GM18870 (cell line): ENCODE data around the gene ACP5.
A peak's percentile ranks its signal among the peaks of the same experiment; 100 is the strongest.

Experiments used
- ATAC-seq: cut with Tn5 transposase; IDR thresholded peaks from one replicate; pipeline ENCODE4 v1.9.1; 2021; ENCODE audit warnings: moderate library complexity; ENCODE audit not compliant: unreplicated experiment

ACP5 gene

DNA sequence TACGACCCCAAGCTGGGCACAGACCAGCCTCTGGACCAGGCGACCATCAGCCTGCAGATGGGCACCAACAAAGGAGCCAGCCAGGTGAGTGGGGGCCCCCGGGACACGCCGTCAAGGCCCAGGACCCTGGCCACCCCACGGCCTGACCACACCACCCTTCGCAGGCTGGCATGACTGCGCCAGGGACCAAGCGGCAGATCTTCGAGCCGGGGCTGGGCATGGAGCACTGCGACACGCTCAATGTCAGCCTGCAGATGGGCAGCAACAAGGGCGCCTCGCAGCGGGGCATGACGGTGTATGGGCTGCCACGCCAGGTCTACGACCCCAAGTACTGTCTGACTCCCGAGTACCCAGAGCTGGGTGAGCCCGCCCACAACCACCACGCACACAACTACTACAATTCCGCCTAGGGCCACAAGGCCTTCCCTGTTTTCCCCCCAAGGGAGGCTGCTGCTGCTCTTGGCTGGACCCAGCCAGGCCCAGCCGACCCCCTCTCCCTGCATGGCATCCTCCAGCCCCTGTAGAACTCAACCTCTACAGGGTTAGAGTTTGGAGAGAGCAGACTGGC lies 28.0 kb downstream of the ACP5 start:
- ATAC-seq: no peak

DNA sequence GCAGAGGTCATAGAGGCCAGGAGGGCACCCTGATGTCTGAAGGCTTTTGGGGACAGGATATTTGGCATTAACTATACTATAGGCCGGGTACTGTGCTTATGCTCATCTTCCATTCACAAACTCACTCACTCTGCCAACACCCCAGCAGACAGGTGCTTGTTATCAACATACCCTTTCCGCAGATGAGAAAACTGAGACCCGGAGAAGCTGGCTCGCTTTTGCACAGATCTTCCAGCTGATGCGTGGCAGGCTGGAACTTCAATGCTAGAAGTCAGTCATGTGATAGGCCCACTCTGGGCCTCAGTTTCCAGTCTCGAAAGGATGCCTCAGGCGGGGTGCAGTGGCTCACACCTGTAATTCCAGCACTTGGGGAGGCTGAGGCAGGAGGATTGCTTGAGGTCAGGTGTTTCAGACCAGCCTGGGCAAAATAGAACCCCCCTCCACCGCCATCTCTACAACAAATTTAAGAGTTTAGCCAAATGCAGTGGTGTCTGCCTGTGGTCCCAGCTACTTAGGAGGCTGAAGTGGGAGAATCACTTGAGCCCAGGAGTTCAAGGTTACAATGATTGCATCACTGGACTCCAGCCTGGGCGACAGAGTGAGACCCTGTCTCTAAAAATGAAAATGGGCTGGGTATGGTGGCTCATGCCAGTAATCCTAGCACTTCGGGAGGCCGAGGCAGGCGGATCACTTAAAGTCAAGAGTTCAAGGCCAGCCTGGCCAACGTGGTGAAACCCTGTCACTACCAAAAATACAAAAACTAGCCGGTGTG lies 29.3 kb downstream of the ACP5 start:
- ATAC-seq: no peak

DNA sequence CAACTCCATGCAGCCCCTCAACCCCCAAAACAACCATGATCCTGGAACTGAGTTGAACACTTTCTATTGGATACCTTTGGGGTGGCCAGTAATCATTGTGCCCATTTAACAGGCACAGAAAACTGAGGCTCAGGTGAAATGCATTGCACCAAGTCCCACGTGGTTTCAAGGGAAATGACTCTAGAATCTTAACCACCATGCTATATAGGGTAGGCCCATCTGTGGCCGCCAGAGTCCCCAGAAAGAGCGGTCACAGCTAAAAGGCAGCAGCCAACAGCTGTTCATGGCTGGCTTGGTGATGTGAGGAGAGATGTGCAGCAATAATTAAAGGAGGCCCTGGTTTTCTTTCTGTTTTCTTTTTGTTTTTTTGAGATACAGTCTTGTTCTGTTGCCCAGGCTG lies 36.2 kb downstream of the ACP5 start:
- no peak for ATAC-seq

DNA sequence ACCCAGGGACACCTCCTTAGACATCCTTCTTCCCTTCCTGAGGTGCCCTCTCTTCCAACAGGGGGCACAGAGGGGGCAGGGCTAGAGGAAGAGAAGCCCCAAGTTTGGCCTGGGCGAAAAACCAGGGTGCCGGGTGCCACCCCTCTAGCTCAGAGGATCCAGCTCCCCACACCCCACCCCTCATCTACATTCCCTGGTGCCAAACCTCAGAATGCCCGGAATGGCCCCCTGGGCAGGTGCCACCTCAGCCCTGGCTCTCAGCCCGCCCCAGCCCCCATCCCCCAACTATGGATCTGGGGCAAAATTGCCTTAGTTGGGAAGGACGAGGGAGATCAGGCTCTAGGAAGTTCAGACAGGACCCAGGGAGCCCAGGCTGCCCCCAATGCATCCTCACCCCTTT lies 36.8 kb downstream of the ACP5 start:
- no peak for ATAC-seq

DNA sequence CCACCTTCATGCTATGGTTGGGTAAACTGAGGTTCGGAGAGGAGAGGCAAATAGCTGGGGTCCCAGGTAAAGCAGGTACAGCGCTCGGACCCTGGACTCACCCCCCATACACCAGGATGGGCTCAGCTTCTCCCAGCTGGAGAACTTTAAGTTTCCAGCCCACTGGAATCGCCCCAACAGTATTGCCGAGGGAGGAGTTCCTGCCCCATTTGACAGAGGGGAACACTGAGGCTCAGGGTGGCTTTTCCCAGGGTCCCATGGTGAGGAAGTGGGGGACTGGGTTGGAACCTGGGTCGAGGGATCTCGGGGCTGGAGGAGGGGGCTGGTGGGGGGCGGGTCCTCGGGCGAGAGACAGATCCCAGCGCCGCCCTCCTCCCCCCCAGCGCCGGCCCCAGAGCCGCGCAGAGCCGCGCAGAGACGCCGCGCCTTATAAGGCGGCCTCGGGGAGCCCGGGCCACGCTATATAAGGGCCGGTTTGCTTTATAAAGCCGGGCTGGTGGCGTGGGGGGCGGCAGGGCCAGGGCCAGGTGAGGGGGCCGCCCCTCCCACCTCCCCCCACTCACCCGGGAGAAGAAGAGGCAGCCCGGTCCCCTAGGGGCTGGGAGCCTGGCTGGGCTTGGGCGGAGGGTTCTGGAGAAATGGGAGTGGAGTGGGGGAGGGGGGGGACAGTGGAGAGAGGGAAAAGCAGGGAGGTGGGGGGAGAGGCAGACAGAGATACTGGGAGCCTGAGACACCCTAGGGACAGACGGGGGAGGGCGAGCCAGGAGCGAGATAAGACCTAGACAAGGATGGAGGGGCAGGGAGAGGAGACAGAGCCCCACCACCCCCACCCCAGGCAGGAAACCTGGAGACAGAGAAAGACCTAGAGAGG lies 37.7 kb downstream of the ACP5 start:
- no peak for ATAC-seq

DNA sequence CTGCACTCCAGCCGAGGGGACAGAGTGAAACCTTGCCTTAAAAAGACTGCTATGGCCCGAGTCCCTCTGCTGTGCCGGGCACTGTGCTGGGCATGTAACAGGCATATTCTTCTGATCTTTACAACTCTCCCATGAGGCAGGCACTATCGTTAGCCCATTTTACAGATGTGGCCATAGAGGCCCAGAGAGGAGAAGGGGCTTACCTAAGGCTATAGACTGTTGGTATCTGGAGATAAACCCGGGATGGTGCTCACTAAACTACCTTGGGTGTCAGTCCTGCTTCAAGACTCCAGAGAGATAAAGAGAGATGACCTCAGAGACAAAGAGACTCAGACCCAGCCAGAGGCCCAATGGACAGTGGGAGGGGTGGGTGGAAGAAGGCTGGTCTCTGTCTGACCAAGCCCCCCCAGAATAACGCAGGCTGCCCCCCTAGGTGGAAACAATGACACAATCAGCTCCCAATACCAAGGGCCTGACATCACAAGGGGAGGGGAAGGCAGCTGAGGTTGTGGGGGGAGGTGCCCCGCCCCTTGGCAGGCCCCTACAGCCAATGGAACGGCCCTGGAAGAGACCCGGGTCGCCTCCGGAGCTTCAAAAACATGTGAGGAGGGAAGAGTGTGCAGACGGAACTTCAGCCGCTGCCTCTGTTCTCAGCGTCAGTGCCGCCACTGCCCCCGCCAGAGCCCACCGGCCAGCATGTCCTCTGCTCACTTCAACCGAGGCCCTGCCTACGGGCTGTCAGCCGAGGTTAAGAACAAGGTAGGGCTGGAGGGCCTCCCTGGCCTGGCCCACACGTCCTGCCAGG lies 39.0 kb downstream of the ACP5 start, which contains the start of gene CNN1:
Gene CNN1, plus strand, starts transcription at position 620 of the 805 bp plus-strand sequence. Its CDS starts 77 bp downstream, at position 697.
- ATAC-seq: no peak

DNA sequence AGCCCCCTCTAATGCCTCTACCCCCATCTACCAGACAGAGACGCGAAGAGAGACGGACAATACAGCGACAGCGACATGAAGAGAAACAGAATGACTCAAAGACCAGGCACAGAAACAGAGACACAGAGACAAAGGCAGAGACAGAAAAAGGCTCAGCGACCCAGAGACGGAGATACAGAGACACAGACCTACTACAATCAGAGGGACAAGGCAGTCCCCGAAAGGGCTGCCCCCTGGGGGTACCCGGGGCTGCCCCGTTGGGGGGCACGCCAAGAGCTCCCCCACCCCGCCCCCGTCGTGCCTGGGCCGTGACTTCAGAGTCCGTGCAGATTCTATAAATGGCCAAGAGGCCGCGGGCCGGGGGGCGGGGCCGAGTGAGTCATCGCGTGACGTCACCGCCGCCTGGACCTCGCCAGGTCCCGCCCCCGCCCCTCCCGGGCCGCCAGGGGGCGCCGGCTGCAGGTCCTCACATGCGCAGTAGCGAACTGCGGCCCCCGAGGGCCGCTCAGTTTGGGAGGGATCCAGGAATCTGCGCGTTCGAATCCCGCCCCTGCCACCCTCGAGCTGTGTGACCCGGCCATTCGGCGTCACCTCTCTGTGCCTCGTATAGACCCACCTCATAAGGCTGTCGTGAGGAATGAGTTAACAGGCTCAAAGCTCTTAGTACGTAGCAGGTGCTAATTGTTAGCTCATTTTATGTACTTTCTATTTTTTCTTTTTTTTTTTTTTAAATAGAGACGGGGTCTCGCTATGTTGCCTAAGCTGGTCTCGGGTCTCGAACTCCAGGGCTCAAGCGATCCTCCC lies 41.5 kb downstream of the ACP5 start:
- ATAC-seq: no peak

DNA sequence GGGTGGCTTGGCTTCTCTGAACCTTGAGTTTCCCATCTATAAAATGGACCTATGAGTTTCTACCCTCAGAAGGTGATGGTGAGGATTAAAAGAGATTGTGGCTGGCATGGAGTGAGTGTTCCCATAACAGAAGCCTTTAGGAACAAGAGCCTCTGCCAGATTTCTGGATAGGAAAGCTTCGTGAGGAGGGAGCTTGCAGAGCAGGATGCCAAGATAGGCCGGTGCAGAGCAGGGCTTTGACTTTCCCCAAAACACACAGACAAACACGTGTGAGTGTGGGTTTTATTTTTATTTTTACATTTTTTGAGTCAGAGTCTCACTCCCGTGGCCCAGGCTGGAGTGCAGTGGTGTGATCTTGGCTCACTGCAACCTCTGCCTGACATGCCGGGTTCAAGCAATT lies 42.5 kb downstream of the ACP5 start:
- ATAC-seq: no peak

DNA sequence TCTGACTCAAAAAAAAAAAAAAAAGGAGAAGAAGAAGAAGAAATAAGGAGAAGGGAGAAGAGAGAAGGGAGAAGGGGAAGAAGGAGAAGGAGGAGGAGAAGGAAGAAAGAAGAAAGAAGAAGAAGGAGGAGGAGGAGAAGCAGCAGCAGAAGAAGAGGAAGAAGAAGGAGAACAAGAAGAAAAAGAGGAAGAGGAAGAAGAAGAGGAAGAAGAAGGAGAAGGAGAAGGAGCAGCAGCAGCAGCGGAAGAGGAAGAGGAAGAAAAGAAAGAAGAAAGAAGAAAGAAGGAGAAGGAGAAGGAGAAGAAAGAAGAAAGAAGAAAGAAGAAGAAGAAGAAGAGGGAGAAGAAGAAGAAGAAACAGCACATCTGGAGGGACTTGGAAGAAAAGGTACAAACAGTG lies 42.9 kb downstream of the ACP5 start:
- no peak for ATAC-seq

DNA sequence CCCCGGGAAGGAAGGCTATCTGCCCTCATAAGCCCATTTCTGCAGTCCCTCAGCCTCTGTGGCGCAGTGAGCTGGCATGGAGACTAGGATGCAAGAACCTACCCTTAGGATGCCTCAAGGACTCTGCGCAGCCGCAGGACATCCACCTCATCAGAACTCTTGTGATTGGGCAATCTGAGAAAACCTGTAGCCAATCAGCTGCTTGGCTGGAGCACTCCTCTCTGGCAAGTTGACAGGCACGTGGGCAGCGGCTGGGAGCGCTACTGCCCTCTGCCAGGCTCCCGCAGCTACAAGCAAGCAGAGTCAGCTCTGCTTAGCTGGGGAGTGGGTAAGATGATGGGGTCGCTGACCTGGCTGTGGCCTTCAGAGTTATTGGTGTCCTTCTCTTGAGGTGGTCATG lies 47.0 kb downstream of the ACP5 start:
- ATAC-seq: no peak

DNA sequence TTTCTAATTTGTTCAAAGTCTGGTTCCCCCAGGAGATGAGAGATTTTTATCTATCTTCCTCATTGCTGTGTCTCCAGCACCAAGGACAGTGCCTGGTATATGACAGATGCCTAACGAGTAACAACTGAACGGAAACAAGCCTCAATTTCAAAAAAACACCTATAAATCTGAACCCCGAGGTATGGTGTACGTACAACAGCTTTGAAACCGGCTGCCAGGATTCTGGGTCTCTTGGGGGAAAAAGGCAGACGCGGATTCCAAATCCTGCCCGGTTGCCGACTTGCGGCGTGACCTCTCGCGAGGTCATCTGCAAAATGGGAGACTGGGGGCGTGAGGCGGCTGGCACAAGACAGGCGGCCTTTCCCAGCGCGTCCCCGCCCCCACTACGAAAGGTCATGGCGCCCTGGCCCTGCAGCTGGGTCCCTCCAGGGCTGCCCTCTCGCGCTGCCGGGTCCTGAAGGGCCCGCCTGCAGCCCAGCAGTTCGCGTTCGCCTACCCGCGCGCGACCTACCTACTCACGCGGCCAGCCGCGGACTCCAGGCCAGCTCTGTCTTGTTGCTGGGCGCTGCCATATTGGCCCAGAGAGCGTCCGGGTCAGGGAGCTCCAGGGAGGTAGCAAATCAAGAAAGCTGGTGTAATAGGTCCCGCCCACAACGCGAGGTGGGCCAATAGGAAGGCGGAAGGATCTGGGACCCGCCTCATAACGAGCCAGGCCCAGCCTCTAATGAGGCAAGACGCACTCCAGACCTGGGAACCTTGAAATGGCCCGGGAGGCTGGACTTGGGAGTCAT lies 48.7 kb downstream of the ACP5 start, which contains the start of gene ECSIT:
Gene ECSIT, minus strand, starts transcription at position 584 of the 791 bp plus-strand sequence. CDS start 9,964 bp downstream, outside the sequence.
- peak; percentile 82 for ATAC-seq
